Brain microvascular endothelial cell (primary cell): ENCODE results near the gene NOS2.
"Not testable (repeated sequence)": the region's sequence is repeated elsewhere in the genome, so short reads cannot be mapped to it uniquely, and the experiment has no call there.

ENCODE experiments used
- DNase-seq: peaks from one replicate; pipeline ENCODE4 v3.0.0-alpha.2; 2020
- H3K27ac ChIP-seq: fragments of 250-450 bp; sonication (Bioruptor Pico); 2 replicates; pipeline ENCODE4 v1.5.1; 2020; ENCODE audit warnings: mild to moderate bottlenecking, moderate library complexity
- H3K27me3 ChIP-seq: fragments of 250-450 bp; sonication (Bioruptor Pico); replicated peaks from 2 replicates; pipeline ENCODE4 v1.5.1; 2020; ENCODE audit warnings: mild to moderate bottlenecking
- H3K36me3 ChIP-seq: fragments of 250-450 bp; sonication (Bioruptor Pico); replicated peaks from 2 replicates; pipeline ENCODE4 v1.5.1; 2020; ENCODE audit warnings: mild to moderate bottlenecking
- H3K4me3 ChIP-seq: 2 replicates; pipeline ENCODE4 v1.5.1; 2011; ENCODE audit warnings: low read depth, mild to moderate bottlenecking, control low read depth, low read length, moderate library complexity
- CTCF ChIP-seq: IDR thresholded peaks from 2 replicates; pipeline ENCODE4 v1.5.1; 2011; ENCODE audit warnings: low read depth, mild to moderate bottlenecking, moderate library complexity, low read length, control low read depth, inconsistent platforms; ENCODE audit errors: missing control alignments
- in situ Hi-C: cut with HindIII; loops from 2 replicates; pipeline ENCODE4 v1.10.0; 2017; ENCODE audit warnings: low sequenced_read_pairs, low pct_ligation_motif_present

The NOS2 gene

GRCh38 chr17:27755706-27756466, 44.4 kb downstream of the NOS2 start:
- TF ChIP-seq CTCF = no peak
- Histone ChIP-seq H3K36me3 (no peaks in the 10 kb centered on the region), H3K4me3 (no peak overlapping the region), H3K27me3 (no peaks in the 10 kb centered on the region), H3K27ac (no peak overlapping the region)
- no peak for DNase-seq
- in situ Hi-C loops = no loop called here

DNA sequence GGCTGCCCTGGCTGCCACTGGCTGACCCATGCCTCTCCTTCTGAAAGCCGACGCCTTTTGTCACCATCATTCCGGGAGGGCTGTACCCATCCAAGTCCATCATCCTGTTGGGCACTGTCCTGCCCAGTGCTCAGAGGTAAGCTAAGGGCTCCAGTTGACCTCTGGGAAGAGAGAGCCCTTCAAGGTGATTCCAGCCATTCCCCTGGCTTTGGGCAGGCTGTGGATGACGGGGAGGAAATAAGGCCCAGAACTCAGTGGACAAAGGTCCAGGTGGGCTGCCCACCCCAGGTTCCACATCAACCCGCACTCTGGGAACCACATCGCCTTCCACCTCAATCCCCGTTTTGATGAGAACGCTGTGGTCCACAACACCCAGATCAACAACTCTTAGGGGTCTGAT, 45.8 kb downstream of the NOS2 start:
- no peak for DNase-seq
- H3K36me3 ChIP-seq = no peaks in the 10 kb centered on the region
- in situ Hi-C loops = no loop called here

GRCh38 chr17:27753726-27754125, 46.6 kb downstream of the NOS2 start:
- in situ Hi-C loops, DNase-seq, H3K4me3 ChIP-seq, H3K27ac ChIP-seq, H3K36me3 ChIP-seq, H3K27me3 ChIP-seq: not testable (repeated sequence)

More for the DNA sequence above, 45.8 kb downstream of the NOS2 start:
- no peaks in the 10 kb centered on the region for H3K27me3 ChIP-seq
- H3K27ac ChIP-seq = no peak overlapping the region
- no peak overlapping the region for H3K4me3 ChIP-seq
- TF ChIP-seq CTCF = no peak

GRCh38 chr17:27752831-27753619, 47.3 kb downstream of the NOS2 start:
- in situ Hi-C loops, H3K4me3 ChIP-seq, DNase-seq, H3K27ac ChIP-seq, H3K27me3 ChIP-seq, H3K36me3 ChIP-seq: not testable (repeated sequence)

DNA sequence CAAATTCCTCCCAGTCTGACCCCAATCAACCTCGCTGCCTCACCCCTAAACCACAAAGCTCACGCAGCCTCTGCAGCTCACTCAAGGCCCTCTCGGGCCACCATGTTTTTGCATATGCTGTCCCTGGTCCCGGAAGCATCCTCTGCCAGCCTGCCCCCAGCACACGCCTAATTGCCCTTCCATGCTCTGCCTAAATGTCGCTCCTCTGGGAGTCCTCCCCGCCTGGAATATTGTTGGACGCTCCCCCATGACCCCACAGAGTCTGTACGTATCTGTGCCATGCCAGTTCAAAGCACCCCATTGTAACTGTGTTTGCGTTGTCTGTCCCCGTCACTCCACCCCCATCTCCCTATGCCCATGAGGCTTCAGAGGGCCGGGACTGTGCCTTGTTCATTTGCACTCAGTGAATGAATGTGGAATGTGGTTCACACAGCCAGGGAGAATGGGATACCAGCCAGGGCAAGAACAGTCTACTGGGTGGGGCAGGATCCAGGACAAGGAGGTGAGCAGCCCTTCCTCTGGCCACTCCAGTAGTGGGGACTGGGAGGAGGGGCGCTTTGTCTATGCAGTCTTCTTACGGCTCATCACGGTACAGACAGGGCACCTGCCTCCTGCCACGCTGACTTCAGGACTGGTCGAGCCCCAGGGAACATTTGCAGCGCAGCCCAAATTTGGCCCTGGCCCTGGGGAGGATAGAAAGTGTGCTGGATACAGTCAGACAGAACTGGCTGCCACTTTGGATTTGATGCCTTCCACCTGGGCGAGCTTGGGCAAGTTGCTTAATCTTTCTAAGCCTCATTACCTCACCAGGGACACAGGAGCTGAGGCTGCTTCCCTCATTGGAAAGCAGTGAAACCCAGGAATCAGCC, 48.5 kb downstream of the NOS2 start:
- Histone ChIP-seq H3K27ac (no peak overlapping the region), H3K36me3 (no peaks in the 10 kb centered on the region), H3K4me3 (no peak overlapping the region), H3K27me3 (no peaks in the 10 kb centered on the region)
- in situ Hi-C loops = no loop called here
- DNase-seq = no peak
- TF ChIP-seq CTCF = no peak

DNA sequence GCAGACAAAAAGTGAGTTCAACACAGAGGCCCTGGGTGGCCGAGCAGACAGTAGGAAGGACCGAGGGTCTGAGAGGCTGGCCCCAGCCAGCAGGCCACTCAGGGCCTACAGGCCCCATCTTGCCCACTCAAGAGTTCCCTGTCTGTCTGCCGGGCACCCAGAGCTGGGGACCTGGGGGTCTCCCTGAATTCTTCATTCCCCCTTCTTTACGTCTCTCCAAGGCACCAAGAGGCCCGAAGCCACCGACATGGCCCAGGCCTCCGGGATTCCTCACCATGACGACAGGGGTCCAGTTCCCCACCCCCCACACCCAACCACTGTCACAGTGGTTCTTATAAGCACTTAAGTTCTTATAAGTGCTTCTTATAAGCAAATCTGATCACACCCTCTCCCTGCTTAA, 49.2 kb downstream of the NOS2 start:
- in situ Hi-C loops = no loop called here
- Histone ChIP-seq H3K27me3 (no peaks in the 10 kb centered on the region), H3K36me3 (no peaks in the 10 kb centered on the region), H3K27ac (no peak overlapping the region), H3K4me3 (no peak overlapping the region)
- DNase-seq = no peak
- TF ChIP-seq CTCF = no peak

DNA sequence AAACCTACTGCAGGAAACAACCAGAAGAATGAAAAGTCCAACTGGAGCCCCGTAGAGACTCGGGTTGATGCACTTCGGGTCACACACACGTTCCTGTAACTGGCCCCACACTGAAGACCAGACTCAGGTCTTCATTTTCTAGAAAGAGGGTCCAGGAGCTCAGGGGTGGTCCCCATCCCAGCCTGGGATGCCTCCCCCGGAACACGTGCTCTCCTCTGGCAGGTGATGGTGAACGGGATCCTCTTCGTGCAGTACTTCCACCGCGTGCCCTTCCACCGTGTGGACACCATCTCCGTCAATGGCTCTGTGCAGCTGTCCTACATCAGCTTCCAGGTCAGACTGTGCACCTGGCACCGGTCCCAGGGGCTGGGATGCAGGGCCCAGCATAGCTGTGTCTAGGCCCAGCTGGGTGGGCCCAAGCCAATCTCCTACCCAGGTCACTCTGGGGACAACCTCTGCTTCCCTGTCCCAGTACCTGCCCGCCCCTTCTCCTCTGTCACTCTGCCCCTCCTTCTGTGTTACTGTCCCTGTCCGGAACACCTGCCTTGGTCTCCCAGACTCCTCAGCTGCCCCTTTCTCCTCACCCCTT, 50.7 kb downstream of the NOS2 start:
- H3K36me3 ChIP-seq, H3K4me3 ChIP-seq, in situ Hi-C loops, H3K27ac ChIP-seq, DNase-seq, H3K27me3 ChIP-seq: not testable (repeated sequence)
